HTR-8/SVneo (cell line): Measurements from ENCODE around the gene CFAP54.

Experiments used
- DNase-seq: peaks from one replicate; pipeline ENCODE4 v3.0.0; 2011; ENCODE audit warnings: low spot score, mixed read lengths; ENCODE audit not compliant: insufficient read length
- FAIRE-seq: peaks from 2 replicates; lab custom pipeline; 2011; peaks lifted over from hg19 to GRCh38; lab: Jason Lieb, UNC

Gene CFAP54

GRCh38 chr12:96503976-96504375 lies 14.6 kb downstream of the CFAP54 start:
- no peak for FAIRE-seq
- no peak for DNase-seq

GRCh38 chr12:96506776-96507175 lies 17.4 kb downstream of the CFAP54 start:
- FAIRE-seq (no peak), DNase-seq (no peak)

GRCh38 chr12:96510306-96510764 lies 21.0 kb downstream of the CFAP54 start:
- no peak for FAIRE-seq
- no peak for DNase-seq

- FAIRE-seq (no peak), DNase-seq (no peak)
Measured at GRCh38 chr12:96513166-96513565, 23.8 kb downstream of the CFAP54 start.

- FAIRE-seq (no peak), DNase-seq (no peak)
Measured at GRCh38 chr12:96513681-96514080, 24.3 kb downstream of the CFAP54 start.

- DNase-seq (no peak), FAIRE-seq (no peak)
Measured at GRCh38 chr12:96514328-96514727, 25.0 kb downstream of the CFAP54 start.

- DNase-seq, result peak; percentile 62
- FAIRE-seq, result peak; percentile 36
Measured at GRCh38 chr12:96516472-96517430, 27.4 kb downstream of the CFAP54 start.

GRCh38 chr12:96520767-96521166 lies 31.4 kb downstream of the CFAP54 start:
- DNase-seq, result no peak
- no peak for FAIRE-seq

- FAIRE-seq, result peak; percentile 31
- no peak for DNase-seq
Measured at GRCh38 chr12:96521895-96522682, 32.7 kb downstream of the CFAP54 start.

GRCh38 chr12:96522690-96523089 lies 33.3 kb downstream of the CFAP54 start:
- peak; percentile 23 for FAIRE-seq
- no peak for DNase-seq

- DNase-seq (no peak), FAIRE-seq (no peak)
Measured at GRCh38 chr12:96526110-96526509, 36.7 kb downstream of the CFAP54 start.

- FAIRE-seq (no peak), DNase-seq (no peak)
Measured at GRCh38 chr12:96529912-96530311, 40.5 kb downstream of the CFAP54 start.

GRCh38 chr12:96534339-96534738 lies 45.0 kb downstream of the CFAP54 start:
- DNase-seq, result no peak

GRCh38 chr12:96548384-96548783 lies 59.0 kb downstream of the CFAP54 start:
- no peak for FAIRE-seq
- no peak for DNase-seq

More at GRCh38 chr12:96534339-96534738, 45.0 kb downstream of the CFAP54 start:
- FAIRE-seq, result no peak

GRCh38 chr12:96549341-96549740 lies 60.0 kb downstream of the CFAP54 start:
- DNase-seq (no peak), FAIRE-seq (no peak)

- DNase-seq, result no peak
- FAIRE-seq, result no peak
Measured at GRCh38 chr12:96570579-96570978, 81.2 kb downstream of the CFAP54 start.

- DNase-seq, result no peak
- no peak for FAIRE-seq
Measured at GRCh38 chr12:96571101-96571862, 81.9 kb downstream of the CFAP54 start.

GRCh38 chr12:96578526-96579125 lies 89.2 kb downstream of the CFAP54 start:
- FAIRE-seq (no peak), DNase-seq (peak; percentile 50)

- DNase-seq (no peak), FAIRE-seq (no peak)
Measured at GRCh38 chr12:96585977-96586376, 96.6 kb downstream of the CFAP54 start.

GRCh38 chr12:96587691-96588090 lies 98.3 kb downstream of the CFAP54 start:
- FAIRE-seq, result no peak
- DNase-seq, result no peak
